ENCODE results near the gene SLC8A3.

- TF ChIP-seq CTCF (IDR thresholded peaks at IDR 0.05; ENCODE audit: low read depth, low read length) (no peak), EZH2phosphoT487 (IDR thresholded peaks at IDR 0.05; ENCODE audit: low read depth) (no peak)
These were observed 1.4 kb upstream of the SLC8A3 start for GRCh38 chr14:70190156-70190555.
